OCI-M2 (cell line): ENCODE results near the gene KRTAP9-7.
"Not testable (repeated sequence)": the region's sequence is repeated elsewhere in the genome, so short reads cannot be mapped to it uniquely, and the experiment has no call there.

Experiments
- DNase-seq: peaks from one replicate; lab custom pipeline; 2025; ENCODE audit not compliant: unreplicated experiment; lab: John Stamatoyannopoulos, UW

Gene KRTAP9-7

DNA sequence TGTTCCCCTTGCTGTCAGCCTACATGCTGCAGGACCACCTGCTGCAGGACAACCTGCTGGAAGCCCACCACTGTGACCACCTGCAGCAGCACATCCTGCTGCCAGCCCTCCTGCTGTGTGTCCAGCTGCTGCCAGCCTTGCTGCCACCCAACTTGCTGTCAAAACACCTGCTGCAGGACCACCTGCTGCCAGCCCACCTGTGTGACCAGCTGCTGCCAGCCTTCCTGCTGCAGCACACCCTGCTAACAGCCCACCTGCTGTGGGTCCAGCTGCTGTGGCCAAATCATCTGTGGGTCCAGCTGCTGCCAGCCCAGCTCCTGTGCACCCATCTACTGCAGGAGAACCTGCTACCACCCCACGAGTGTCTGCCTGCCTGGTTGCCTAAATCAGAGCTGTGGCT lies 4.2 kb upstream of the KRTAP9-7 start:
- DNase-seq, result not testable (repeated sequence)

DNA sequence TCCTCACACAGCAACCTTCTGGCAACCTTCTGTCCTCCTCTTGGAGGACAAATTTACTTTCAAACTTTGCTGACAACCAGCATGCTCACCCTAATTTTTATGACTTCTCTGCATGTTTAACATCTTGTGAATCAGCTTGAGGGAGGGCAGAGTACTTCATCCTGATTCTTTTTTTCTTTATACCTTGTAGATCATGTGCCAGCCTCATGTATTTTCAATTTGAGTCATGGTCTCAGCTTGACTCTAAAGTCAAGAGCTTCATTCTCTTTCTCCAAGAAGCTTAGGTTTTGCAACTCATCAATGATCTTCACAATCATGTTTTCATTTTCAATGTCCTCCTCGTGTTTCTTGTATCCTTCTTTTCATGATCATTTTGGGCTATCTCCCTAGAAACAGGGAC lies 3.6 kb upstream of the KRTAP9-7 start:
- no peak for DNase-seq

DNA sequence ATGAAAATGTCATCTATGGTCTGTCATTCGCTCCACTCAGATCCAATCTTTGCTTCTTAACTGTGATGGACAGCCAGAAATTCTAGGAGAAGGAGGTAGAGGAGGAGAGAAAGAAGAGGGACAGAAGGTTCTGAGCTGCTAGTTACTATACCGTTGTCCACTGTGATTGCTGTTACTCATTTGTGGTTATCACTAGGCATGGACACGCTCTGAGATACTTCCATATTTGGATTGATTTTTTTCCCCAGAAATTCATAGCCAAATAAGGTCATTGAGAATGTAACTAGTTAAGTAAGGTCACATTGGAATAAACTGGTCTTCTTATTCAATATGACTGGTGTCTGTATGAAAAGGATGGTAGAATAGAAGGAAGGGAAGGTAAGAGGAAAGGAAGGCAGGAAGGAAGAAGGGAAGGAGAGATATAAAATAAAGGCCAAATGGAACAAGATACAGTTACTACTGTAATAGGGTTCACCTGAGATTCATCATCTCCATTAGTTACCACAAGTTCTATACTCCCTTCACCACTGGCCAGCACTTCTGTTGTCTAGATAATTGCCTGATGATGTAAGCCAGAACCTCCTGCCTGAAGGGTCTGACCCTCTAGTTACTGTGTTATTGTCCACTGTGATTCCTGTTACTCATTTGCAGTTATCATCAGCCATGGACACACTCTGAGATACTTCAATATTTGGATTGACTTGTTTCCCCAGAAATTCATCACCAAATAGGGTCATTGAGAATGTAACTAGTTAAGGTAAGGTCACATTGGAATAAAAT lies 2.9 kb downstream of the KRTAP9-7 start:
- no peak for DNase-seq

DNA sequence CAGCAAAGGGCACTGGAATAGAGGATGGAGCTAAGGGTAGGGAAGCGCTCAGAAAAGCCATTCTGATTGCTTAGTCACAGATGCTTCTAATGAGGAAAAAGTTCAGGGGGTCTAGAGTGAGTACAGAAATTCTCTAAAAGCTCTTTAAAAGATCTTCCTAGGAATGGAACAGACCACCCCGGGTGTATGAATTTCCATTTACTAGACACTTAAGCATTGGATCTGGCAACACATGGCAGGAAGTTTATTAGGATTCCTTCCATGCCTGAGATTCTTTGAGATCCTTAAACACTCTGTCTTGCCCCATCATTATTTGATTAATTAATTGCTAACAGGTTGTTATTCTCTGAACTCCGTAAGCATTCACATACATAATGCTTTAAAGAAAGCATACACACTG lies 8.5 kb downstream of the KRTAP9-7 start:
- no peak for DNase-seq

DNA sequence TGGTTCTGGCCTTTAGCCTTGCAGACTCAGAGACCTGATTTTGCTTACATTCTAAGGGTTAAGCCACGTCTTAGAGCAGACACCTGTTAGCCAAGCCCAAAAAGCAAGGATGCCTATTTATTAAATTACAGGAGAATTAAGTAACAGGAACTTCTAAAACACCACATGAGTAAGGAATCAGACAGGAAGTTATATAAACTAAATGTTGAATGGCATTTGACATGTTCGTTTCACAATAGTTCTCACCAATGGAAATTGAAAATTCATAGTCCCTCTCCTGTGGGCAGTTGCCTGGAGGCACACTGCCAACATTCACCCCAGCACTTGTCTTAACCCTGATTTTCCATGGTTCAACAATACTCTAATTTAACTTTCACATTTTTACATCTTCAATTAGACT lies 9.0 kb downstream of the KRTAP9-7 start:
- no peak for DNase-seq

DNA sequence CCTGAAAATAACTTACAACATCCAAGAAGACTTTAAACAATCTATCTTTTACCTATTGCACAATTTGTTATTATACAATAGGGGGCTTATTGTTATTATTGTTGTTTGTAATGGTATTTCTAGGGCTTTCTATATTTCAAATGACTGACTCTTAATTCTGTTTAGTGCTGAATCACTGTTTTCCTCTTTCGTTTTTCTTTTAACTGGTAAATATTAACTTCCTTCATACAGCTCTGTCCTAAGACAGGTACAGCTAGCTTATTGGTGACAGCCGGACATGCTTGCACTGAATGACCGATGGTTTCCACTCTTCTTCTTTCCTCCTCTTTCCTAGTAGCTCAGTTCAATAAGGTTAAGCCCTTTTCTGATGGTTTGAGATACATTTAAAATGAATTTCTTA lies 11.6 kb downstream of the KRTAP9-7 start:
- DNase-seq, result no peak

DNA sequence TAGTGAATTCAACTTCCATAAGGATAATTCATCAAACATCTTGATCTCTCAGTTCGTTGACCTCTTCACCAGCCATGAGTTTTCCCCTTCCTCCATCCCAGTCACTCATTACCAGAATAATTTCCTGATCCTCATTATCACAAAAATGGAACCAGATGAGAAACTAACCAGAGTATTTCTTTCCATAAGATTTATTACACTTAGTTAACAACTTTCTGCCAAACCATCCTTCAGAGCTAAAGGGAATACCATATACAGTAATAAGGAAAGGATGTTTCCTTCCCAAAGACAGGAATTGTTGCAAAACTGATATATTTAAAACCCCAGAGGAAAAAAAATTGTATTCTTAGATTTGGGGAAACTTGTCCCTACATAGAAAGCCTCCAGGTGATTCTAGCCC lies 18.5 kb downstream of the KRTAP9-7 start:
- DNase-seq, result no peak

DNA sequence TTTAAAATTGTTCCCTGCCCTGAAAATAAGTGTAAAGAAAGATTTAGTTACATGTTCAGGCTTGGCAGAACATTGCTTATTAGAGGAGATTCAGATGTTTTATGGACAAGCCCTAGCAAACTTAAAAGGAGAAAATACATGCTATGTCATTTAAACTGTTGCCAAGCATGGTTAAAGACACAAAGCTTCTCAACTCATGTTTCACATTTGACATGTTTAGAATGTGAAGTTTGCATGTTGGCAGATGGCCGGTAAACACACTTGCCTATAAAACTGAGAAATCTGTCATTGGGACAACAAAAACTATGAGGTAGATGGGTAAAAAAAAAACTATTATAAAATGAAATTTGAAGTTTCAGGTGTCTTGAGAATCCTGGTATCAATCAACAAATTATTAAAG lies 21.3 kb downstream of the KRTAP9-7 start:
- DNase-seq, result no peak

DNA sequence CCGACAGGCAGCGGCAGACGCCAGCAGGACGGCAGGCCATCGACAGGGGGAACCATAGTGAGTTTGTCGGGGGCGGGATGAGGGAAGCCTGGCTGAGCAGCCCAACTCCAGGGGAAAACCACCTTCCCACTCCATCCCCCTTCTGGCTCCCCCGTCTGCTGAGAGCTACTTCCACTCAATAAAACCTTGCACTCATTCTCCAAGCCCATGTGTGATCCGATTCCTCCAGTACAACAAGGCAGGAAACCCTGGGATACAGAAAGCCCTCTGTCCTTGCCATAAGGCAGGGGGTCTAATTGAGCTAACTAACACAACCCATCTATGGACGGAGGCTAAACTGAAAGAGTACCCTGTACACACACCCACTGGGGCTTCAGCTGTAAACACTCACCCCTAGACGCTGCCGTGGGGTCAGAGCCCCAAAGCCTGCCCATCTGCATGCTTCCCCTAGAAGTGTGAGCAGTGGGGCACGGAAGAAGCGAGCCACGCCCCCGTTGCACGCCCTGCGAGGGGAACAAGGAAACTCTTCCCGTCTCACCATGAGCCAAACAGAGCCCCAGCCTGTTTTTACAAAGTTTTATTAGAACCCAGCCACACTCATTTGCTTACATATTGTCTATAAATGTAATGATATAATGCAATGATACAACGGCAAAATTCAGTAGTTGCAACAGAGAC lies 23.1 kb downstream of the KRTAP9-7 start:
- no peak for DNase-seq

DNA sequence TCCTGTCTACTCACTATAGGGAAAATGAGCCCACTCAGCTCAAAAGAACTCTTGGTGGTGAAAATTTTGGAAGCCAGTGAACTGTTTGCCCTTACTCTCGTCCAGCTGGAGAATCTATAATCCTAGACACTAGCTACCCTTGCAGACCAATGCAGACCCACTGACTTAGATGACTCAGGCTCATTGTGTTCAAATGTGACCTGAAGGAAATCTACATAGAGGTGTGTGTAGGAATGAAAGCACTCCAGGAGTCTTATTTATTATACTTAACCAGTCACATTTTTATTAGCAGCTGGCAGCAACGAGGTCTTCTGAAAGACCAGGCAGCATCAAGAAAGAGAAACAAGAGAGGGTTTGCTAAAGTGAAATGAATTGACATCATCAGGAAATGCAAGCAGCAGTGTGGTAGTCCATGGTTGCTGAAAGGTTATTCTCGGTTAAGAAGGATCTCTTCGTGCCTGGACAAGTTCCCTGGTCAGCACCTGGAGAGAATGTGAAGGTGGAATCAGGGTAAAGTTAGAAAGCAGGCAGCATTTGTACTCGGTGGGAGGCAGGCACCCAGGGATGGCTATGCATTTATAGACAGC lies 25.8 kb downstream of the KRTAP9-7 start:
- DNase-seq, result no peak

DNA sequence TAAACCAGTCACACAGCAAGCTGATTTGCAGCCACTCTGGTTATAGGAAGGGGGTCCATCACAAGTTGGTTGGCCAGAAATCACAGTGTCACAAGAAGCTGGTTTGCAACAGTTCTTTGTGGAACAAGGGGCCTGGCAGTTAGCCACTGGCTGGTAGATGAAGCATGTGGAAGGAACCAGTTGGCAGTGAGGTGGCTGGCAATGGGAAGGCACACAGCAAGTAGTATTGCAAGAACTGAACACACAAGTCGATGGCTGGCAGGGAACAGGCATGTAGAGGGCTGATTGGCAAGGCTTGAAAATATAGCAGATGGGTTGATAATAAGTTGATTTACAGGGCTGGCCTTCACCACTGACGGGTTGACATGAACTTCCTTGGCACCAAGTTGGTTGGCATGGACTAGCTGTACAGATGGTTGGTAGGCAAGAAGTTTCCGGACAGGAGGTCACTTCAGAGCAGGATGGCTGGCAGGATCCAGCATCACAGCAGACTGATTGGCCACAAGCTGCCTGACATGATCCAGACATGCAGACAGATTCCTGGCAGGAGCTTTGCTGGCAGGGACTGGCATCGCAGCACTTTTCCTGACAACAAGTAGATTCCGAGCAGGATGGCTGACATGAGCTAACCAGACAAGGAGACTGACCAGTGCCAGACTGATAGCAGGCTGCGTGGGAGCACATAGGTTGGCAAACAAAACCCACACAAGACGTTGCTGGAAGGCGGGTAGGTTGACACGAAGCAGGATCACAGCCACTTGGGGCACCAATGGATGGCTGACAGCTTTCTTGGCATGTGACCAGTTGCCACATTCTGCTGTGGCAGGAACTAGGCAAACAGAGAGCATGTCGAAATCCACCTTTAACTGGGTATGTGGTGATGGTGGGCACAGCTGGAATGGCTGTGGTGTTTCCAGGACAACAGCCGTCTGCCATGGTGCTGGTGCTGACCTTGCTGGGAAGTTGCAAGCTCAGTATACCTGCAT lies 26.7 kb downstream of the KRTAP9-7 start, which contains the start of gene KRTAP29-1:
TSS of gene KRTAP29-1 (minus strand) at position 936 of the 986 bp plus-strand sequence. CDS start at position 936, 0 bp downstream.
- DNase-seq, result no peak

DNA sequence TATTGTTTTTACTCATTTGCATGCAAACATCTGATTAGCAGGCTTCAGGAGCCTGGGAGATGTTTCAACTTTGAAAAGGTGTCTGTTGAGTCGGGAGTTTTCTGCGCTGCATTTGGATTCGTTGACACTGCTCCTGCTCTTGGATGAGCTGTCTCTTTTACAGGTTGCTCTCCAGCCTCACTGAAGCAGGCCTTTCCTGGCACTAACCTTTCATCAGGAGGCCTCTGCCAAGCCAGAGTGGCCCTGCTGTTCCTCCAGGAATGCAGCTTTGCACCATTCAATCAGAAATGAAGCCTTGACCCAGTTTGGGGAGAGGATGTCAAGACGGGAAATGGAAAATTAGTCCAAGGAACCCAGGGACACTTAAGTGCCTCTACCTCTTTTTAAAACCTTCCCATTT lies 27.5 kb downstream of the KRTAP9-7 start:
- DNase-seq, result no peak

DNA sequence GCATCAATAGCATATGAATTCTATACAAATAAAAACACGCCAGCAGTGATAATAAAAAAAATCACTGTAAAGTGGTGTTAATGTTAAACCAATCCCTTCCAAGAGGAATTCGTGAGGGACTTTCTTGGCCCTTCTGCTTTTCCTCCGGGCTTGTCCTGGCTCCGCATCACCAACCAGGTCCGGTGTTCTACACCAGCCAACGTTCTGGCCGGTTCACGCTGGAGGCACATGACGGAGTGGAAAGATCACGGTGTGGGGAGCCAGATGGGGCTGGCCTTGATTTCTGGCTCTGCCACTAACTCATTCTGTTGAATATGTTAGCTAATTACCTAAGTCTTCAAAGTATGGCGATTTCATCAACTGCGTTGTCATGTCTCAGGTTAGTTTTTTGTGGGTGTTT lies 28.6 kb downstream of the KRTAP9-7 start:
- no peak for DNase-seq

DNA sequence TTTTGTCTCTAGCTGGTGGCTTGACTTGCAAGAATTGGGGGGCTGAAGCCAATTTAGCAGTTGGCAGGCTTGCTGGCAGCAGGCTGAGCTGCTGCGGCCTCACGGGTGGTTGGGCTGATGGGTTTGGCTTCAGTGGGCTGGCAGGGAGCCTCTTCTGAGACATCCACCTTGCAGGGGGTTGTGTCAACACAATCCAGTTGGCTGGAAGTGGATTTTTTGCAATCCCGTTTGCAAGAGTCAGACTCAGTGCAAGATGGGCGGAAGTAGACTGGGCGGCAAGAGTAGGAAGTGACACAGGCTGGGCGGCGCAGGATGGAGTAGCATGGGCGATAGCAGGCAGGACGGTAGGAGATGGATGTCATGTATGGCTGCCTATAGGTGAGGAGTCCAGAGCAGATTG lies 32.1 kb downstream of the KRTAP9-7 start:
- no peak for DNase-seq

DNA sequence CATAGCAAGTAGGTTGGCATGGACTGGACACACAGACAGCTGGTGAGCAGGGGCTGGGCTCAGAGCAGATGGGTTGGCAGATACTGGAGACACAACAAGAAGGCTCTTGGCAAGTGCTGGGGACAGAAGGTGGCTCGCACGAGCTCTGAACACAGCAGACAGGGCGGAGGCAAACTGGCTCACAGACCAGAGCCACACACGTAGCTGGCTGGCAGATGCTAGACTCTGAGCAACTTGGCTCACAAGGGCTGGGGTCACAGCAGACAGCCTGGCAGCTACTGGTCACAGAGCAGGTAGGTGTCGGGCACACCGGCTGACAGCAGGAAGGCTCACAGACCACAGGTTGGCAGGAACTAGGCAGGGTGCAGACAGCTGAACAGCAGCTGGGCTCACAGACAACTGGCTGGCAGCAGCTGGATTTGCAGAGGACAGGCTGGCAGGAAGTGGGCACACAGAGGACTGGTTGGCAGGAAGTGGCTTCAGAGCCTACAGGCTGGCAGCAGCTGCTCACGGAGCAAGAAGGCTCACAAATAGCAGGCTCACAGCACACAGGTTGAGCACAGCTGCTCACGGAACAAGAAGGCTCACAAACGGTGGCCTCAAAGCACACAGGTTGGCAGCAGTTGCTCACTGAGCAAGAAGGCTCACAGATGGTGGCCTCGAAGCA lies 32.9 kb downstream of the KRTAP9-7 start:
- DNase-seq, result no peak

DNA sequence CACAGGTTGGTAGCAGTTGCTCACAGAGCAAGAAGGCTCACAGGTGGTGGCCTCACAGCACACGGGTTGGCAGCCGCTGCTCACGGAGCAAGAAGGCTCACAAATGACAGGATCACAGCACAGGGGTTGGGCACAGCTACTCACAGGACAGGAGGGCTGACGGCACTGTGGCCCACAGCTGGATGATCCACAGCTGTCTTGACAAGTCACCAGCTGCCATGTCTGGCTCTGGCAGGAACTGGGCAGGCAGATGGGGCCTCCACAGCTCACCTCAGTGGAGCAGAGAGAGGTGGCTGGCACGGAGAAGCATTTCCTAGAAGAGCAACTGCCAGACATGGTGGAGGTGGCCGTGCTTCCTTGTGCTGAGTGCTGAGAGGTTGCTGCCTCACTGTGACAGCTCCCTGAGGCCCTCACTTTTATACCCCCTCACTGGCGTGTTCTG lies 33.4 kb downstream of the KRTAP9-7 start, which contains the start of gene KRTAP16-1:
TSS of gene KRTAP16-1 (minus strand) at position 392 of the 442 bp plus-strand sequence. CDS start at position 336, 56 bp downstream.
- no peak for DNase-seq

DNA sequence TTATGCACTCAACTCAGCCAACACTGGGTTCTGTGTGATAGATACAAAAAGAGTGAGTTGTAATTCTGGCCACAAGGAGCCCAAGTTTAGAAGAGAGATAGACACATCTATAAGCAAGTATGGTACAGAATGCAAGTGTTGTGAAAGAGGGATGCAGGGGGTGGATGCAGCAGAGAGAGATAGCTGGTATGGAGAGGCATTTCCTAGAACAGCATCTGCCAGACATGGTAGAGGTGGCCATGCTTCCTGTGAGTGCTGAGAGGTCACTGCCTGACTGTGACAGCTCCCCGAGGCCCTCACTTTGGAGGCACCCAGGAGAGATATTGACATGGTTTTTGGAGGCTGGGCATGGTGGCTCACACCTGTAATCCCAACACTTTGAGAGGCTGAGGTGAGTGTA lies 35.6 kb downstream of the KRTAP9-7 start:
- DNase-seq, result no peak

DNA sequence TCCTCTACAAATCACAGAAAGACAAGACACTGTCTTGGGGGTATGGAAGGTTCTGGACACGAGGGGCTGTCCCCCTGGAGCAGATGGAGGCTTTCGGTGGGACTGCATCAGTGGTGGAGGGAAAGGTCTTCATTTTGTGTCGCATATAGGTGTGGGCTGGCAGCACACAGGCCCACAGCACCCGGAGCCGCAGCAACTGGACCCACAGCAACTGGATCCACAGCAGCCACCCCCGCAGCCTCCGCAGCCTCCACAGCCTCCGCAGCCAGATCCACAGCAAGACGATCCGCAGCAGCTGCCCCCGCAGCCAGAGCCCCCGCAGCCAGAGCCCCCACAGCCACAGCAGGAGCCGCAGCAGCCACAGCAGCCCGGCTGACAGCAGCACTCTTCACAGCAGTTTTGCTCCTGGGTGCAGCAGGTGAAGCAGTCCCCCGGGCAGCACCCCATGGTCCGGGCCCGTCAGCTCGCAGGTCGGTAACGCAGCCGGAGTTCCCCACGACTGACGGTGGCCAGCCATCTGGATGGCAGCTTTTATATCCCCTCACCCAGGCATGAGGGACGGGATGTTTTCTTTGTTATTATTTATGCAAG lies 39.8 kb downstream of the KRTAP9-7 start, which contains the start of gene KRTAP17-1:
TSS of gene KRTAP17-1 (minus strand) at position 507 of the 591 bp plus-strand sequence. CDS start at position 447, 60 bp downstream.
- DNase-seq, result no peak

DNA sequence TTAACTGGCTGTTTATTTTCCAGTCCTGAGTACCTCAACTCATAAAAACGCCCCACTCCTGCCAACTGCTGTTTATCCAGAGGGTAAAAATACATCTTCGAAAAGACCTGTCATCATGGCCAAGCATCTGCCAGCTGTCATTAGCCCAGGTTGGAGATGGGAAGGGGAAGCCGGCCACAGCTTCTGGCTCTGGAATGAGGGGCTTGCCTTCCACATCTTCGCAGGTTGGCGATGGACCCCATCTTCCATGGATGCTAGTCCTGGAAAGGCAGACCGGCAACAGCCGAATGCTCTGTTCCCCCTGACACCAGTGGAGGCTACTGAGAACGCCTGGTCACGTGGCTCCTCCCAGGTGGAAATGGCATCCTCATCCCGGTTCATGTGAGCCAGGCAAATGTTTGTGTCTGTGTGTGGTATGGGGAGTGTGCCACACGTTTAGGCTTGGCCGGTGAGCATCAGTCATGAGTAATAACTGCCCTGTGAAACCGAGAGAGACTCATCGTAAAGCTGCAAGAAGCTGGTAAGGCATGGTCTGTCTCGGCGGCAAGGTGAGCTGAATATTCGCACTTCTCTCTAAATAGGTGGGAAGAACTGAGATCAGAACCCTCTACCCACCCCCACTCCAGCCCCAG lies 40.4 kb downstream of the KRTAP9-7 start:
- no peak for DNase-seq
